Natural killer cell treated with Interleukin-12 subunit alpha and Interleukin-12 subunit beta and Interleukin-15 and Interleukin-18, amount 100 ng/mL, for 72 hours (primary cell): Measurements from ENCODE around the gene OR51A4. TPM values are rescaled to one million over a fixed set of nuclear protein-coding genes. Genes with fewer than 3 reads are reported as not detected.

ENCODE experiments used
- ATAC-seq, 2 donors: fragments of 150-1000 bp; cut with Tn5 transposase in 1 of 2; sonication (Bioruptor Pico), chemical (Tn5 transposase) in 1 of 2; 2 replicates each; pipeline ENCODE4 v1.10.0; 2021
- DNase-seq: peaks from one replicate; pipeline ENCODE4 v3.0.0; 2022; ENCODE audit warnings: low spot score
- H3K27ac Mint-ChIP-seq, 2 donors: 1 replicate in 1 of 2; 2 replicates in 1 of 2; pipeline ENCODE4 v1.8.0; 2022; ENCODE audit warnings: mixed read lengths in 2 of 2, mild to moderate bottlenecking in 1 of 2, moderate library complexity in 1 of 2
- H3K27me3 Mint-ChIP-seq, 2 donors: 1 replicate in 1 of 2; 2 replicates in 1 of 2; pipeline ENCODE4 v1.8.0; 2022; ENCODE audit warnings: mixed read lengths in 2 of 2
- H3K36me3 Mint-ChIP-seq: one replicate; pipeline ENCODE4 v1.8.0; 2022; ENCODE audit warnings: mixed read lengths
- H3K4me1 Mint-ChIP-seq, 2 donors: 1 replicate in 1 of 2; 2 replicates in 1 of 2; pipeline ENCODE4 v1.8.0; 2022; ENCODE audit warnings: low read depth in 2 of 2, mixed read lengths in 2 of 2, mild to moderate bottlenecking in 1 of 2
- H3K4me3 Mint-ChIP-seq: one replicate; pipeline ENCODE4 v1.8.0; 2022; ENCODE audit warnings: mixed read lengths
- H3K9me3 Mint-ChIP-seq: 2 replicates; pipeline ENCODE4 v1.8.0; 2022; ENCODE audit warnings: mixed read lengths
- total RNA-seq, 2 donors: library from RNA; stranded (reverse); gene quantifications; one replicate each; pipeline ENCODE4 v1.2.3, GENCODE V29; 2022

Gene OR51A4
- total RNA-seq, 2 donors from 2014 or later = not detected

- Mint-ChIP-seq H3K4me3 (no peak overlapping the region), H3K4me1 (no peaks in the 10 kb centered on the region), H3K36me3 (no peaks in the 10 kb centered on the region), H3K27me3 (peaks cover 0 to 15% of the 10 kb centered on the region in 2 donors), H3K9me3 (peaks cover 3% of the 10 kb centered on the region), H3K27ac (no peak overlapping the region)
- no peak for DNase-seq
- ATAC-seq = no peak
These were observed 25.1 kb downstream of the OR51A4 start for GRCh38 chr11:4922304-4922703.

- Mint-ChIP-seq H3K4me1 (no peaks in the 10 kb centered on the region), H3K27me3 (peaks cover 0 to 15% of the 10 kb centered on the region in 2 donors), H3K4me3 (no peak overlapping the region), H3K36me3 (no peaks in the 10 kb centered on the region), H3K9me3 (peaks cover 3% of the 10 kb centered on the region), H3K27ac (no peak overlapping the region)
- ATAC-seq (no peak), DNase-seq (no peak)
These were observed 25.6 kb downstream of the OR51A4 start for GRCh38 chr11:4921796-4922195.

DNA sequence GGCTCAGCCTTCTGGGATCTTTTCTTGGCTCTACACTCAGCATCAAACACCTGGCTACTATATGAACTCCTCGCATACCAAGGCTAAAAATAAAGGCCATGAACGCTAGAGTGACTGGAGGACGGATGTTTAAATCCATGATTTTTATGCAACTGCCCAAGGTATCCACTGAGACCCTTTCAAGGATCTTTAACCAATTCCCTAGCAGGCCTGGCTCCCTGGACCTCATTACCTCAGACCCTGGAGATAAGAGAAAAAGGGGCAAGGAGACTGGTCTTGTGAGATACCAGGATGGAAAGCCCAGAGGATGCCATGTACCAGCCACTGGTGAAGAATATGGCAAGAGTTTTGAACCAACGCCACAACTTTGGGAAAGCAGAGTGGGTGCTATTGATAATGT is 28.2 kb downstream of the OR51A4 start, which contains the start of gene OR51G2:
OR51G2 (minus strand) TSS at position 101 of the 400 bp plus-strand sequence. CDS start 3,687 bp downstream, outside the sequence.
- DNase-seq (no peak), ATAC-seq (no peak)
- no peaks in the 10 kb centered on the region for H3K4me1 Mint-ChIP-seq
- H3K27ac Mint-ChIP-seq = no peak within 1 kb of the TSS
- H3K36me3 Mint-ChIP-seq = no peaks in the 10 kb centered on the region
- H3K27me3 Mint-ChIP-seq = peaks cover 0 to 17% of the 10 kb centered on the region in 2 donors
- no peak within 1 kb of the TSS for H3K4me3 Mint-ChIP-seq
- peaks cover 6% of the 10 kb centered on the region for H3K9me3 Mint-ChIP-seq

GRCh38 chr11:4916581-4916980 is 30.8 kb downstream of the OR51A4 start:
- H3K4me3 Mint-ChIP-seq = no peak overlapping the region
- no peak for DNase-seq
- no peaks in the 10 kb centered on the region for H3K36me3 Mint-ChIP-seq
- H3K27me3 Mint-ChIP-seq = peaks cover 0 to 15% of the 10 kb centered on the region in 2 donors
- ATAC-seq = no peak
- no peak overlapping the region for H3K27ac Mint-ChIP-seq
- H3K4me1 Mint-ChIP-seq = no peaks in the 10 kb centered on the region
- peaks cover 3% of the 10 kb centered on the region for H3K9me3 Mint-ChIP-seq

GRCh38 chr11:4903484-4903883 is 43.9 kb downstream of the OR51A4 start, which contains the start of gene OR51A7:
TSS of gene OR51A7 (plus strand) at chr11:4903783. CDS start at chr11:4907370, 3,587 bp downstream.
- no peak within 1 kb of the TSS for H3K27ac Mint-ChIP-seq
- no peaks in the 10 kb centered on the region for H3K4me1 Mint-ChIP-seq
- no peak for ATAC-seq
- no peak for DNase-seq
- H3K4me3 Mint-ChIP-seq = no peak within 1 kb of the TSS
- no peaks in the 10 kb centered on the region for H3K9me3 Mint-ChIP-seq
- no peaks in the 10 kb centered on the region for H3K36me3 Mint-ChIP-seq
- peaks cover 0 to 18% of the 10 kb centered on the region in 2 donors for H3K27me3 Mint-ChIP-seq

Other genes with a start within 250 kb of the OR51A4 start
- not detected for gene OR51E2, start 249.8 kb downstream of the OR51A4 start, total RNA-seq
- gene MMP26, start 242.8 kb downstream of the OR51A4 start, total RNA-seq = not detected
- gene OR51F1, start 177.7 kb downstream of the OR51A4 start, total RNA-seq = not detected
- not detected for gene OR52R1, start 143.2 kb downstream of the OR51A4 start, total RNA-seq
- gene OR51F2, start 126.3 kb downstream of the OR51A4 start, total RNA-seq = not detected
- gene OR51S1, start 98.4 kb downstream of the OR51A4 start, total RNA-seq = not detected
- gene OR51T1, start 65.7 kb downstream of the OR51A4 start, total RNA-seq = not detected
- gene OR51A7, start 43.8 kb downstream of the OR51A4 start, total RNA-seq = not detected
- gene OR51G2, start 28.3 kb downstream of the OR51A4 start, total RNA-seq = not detected
- not detected for gene OR51G1, start 23.3 kb downstream of the OR51A4 start, total RNA-seq
- gene OR51A2, start 8.1 kb upstream of the OR51A4 start, total RNA-seq = not detected
- not detected for gene OR51L1, start 47.2 kb upstream of the OR51A4 start, total RNA-seq
- gene OR52J3, start 98.9 kb upstream of the OR51A4 start, total RNA-seq = not detected
- not detected for gene OR52E2, start 112.0 kb upstream of the OR51A4 start, total RNA-seq
- not detected for gene OR52E1, start 122.0 kb upstream of the OR51A4 start, total RNA-seq
- gene OR52A5, start 190.8 kb upstream of the OR51A4 start, total RNA-seq = not detected
- gene OR52A1, start 207.2 kb upstream of the OR51A4 start, total RNA-seq = not detected